H9 (cell line): Measurements from ENCODE around the gene ARHGAP25. TPM values are rescaled to one million over a fixed set of nuclear protein-coding genes. Genes with fewer than 3 reads are reported as not detected.

Experiments
- DNase-seq: peaks from one replicate; pipeline ENCODE4 v3.0.0-alpha.2; 2017
- H2AFZ ChIP-seq: one replicate; pipeline ENCODE4 v1.6.1; 2013; ENCODE audit warnings: mild to moderate bottlenecking, low read length, control low read depth, moderate library complexity
- H2AK5ac ChIP-seq: 2 replicates; pipeline ENCODE4 v1.6.1; 2013; ENCODE audit warnings: low read length, control low read depth, mixed read lengths; ENCODE audit not compliant: insufficient read length
- H2BK120ac ChIP-seq: one replicate; pipeline ENCODE4 v1.6.1; 2013; ENCODE audit warnings: low read depth, mild to moderate bottlenecking, low read length, control low read depth, inconsistent platforms; ENCODE audit not compliant: poor library complexity, severe bottlenecking
- H2BK12ac ChIP-seq: 2 replicates; pipeline ENCODE4 v1.6.1; 2013; ENCODE audit warnings: low read length, control low read depth, mixed read lengths, low read depth; ENCODE audit not compliant: insufficient read length
- H2BK15ac ChIP-seq: 2 replicates; pipeline ENCODE4 v1.6.1; 2013; ENCODE audit warnings: low read depth, low read length, control low read depth
- H2BK20ac ChIP-seq: one replicate; pipeline ENCODE4 v1.6.1; 2013; ENCODE audit warnings: low read depth, mild to moderate bottlenecking, low read length, control low read depth, inconsistent platforms; ENCODE audit not compliant: poor library complexity, severe bottlenecking
- H2BK5ac ChIP-seq: 2 replicates; pipeline ENCODE4 v1.6.1; 2013; ENCODE audit warnings: low read length, control low read depth, mixed read lengths; ENCODE audit not compliant: insufficient read length
- H3K14ac ChIP-seq: 2 replicates; pipeline ENCODE4 v1.6.1; 2013; ENCODE audit warnings: low read length, control low read depth; ENCODE audit not compliant: insufficient read depth
- H3K18ac ChIP-seq: 2 replicates; pipeline ENCODE4 v1.6.1; 2013; ENCODE audit warnings: low read depth, mild to moderate bottlenecking, mixed read lengths, low read length, control low read depth; ENCODE audit not compliant: insufficient read length
- H3K23ac ChIP-seq: 2 replicates; pipeline ENCODE4 v1.6.1; 2013; ENCODE audit warnings: low read length, control low read depth, mixed read lengths, low read depth; ENCODE audit not compliant: insufficient read length
- H3K23me2 ChIP-seq: 2 replicates; pipeline ENCODE4 v1.6.1; 2013; ENCODE audit warnings: low read depth, mild to moderate bottlenecking, mixed read lengths, low read length, control low read depth; ENCODE audit not compliant: insufficient read length, poor library complexity, severe bottlenecking
- H3K27ac ChIP-seq: 2 replicates; pipeline ENCODE4 v1.5.1; 2013; ENCODE audit warnings: low read length, control low read depth, mixed read lengths, low read depth; ENCODE audit not compliant: insufficient read length
- H3K27me3 ChIP-seq: 2 replicates; pipeline ENCODE4 v1.6.1; 2013; ENCODE audit warnings: low read length, control low read depth, inconsistent platforms; ENCODE audit not compliant: insufficient read depth
- H3K4ac ChIP-seq: 2 replicates; pipeline ENCODE4 v1.6.1; 2013; ENCODE audit warnings: low read depth, mild to moderate bottlenecking, control low read depth, inconsistent platforms, low read length, moderate library complexity
- H3K4me1 ChIP-seq: 2 replicates; pipeline ENCODE4 v1.6.1; 2013; ENCODE audit warnings: low read length, control low read depth, inconsistent platforms; ENCODE audit not compliant: insufficient read depth
- H3K4me2 ChIP-seq: 2 replicates; pipeline ENCODE4 v1.6.1; 2013; ENCODE audit warnings: low read length, control low read depth, mixed read lengths; ENCODE audit not compliant: insufficient read length, insufficient read depth
- H3K56ac ChIP-seq: 2 replicates; pipeline ENCODE4 v1.6.1; 2013; ENCODE audit warnings: low read depth, mild to moderate bottlenecking, mixed read lengths, low read length, control low read depth; ENCODE audit not compliant: insufficient read length
- H3K79me1 ChIP-seq: 2 replicates; pipeline ENCODE4 v1.6.1; 2013; ENCODE audit warnings: low read depth, mild to moderate bottlenecking, moderate library complexity, low read length, control low read depth, inconsistent platforms; ENCODE audit not compliant: insufficient read depth, poor library complexity, severe bottlenecking
- H3K79me2 ChIP-seq: 2 replicates; pipeline ENCODE4 v1.6.1; 2013; ENCODE audit warnings: low read length, control low read depth, inconsistent platforms; ENCODE audit not compliant: insufficient read depth
- H3K9ac ChIP-seq: 2 replicates; pipeline ENCODE4 v1.6.1; 2013; ENCODE audit warnings: low read length, control low read depth, mixed read lengths; ENCODE audit not compliant: insufficient read length; ENCODE audit errors: extremely low read depth
- H3K9me3 ChIP-seq: one replicate; pipeline ENCODE4 v1.6.1; 2013; ENCODE audit warnings: low read depth, low read length, inconsistent platforms; ENCODE audit not compliant: control insufficient read depth
- H3T11ph ChIP-seq: one replicate; pipeline ENCODE4 v1.6.1; 2013; ENCODE audit warnings: mild to moderate bottlenecking, low read length, control low read depth, inconsistent platforms
- H4K20me1 ChIP-seq: one replicate; pipeline ENCODE4 v1.6.1; 2013; ENCODE audit not compliant: control insufficient read depth, insufficient read length, insufficient read depth
- H4K5ac ChIP-seq: 2 replicates; pipeline ENCODE4 v1.6.1; 2013; ENCODE audit warnings: low read depth, mild to moderate bottlenecking, mixed read lengths, low read length, control low read depth; ENCODE audit not compliant: insufficient read length
- H4K8ac ChIP-seq: replicated peaks from 2 replicates; pipeline ENCODE4 v1.6.1; 2013; ENCODE audit warnings: low read length, control low read depth, mixed read lengths, low read depth; ENCODE audit not compliant: insufficient read length
- H4K91ac ChIP-seq: 2 replicates; pipeline ENCODE4 v1.6.1; 2013; ENCODE audit warnings: low read depth, mild to moderate bottlenecking, moderate library complexity, mixed read lengths, low read length, control low read depth; ENCODE audit not compliant: insufficient read length
- H3K27ac Mint-ChIP-seq, 3 experiments: 2 replicates in 2 of 3; 3 replicates in 1 of 3; pipeline ENCODE4 v1.8.0; 2020 to 2021; ENCODE audit warnings: mixed read lengths in 3 of 3, mild to moderate bottlenecking in 1 of 3, moderate library complexity in 1 of 3
- H3K27me3 Mint-ChIP-seq: 2 replicates; pipeline ENCODE4 v1.8.0; 2021; ENCODE audit warnings: low read depth, mild to moderate bottlenecking, moderate library complexity, mixed read lengths
- H3K36me3 Mint-ChIP-seq, 3 experiments: 2 replicates in 2 of 3; 3 replicates in 1 of 3; pipeline ENCODE4 v1.8.0; 2020 to 2021; ENCODE audit warnings: low read depth in 3 of 3, mixed read lengths in 3 of 3; ENCODE audit not compliant: insufficient read depth in 1 of 3
- H3K4me1 Mint-ChIP-seq, 2 experiments: 2 replicates each; pipeline ENCODE4 v1.8.0; 2020; ENCODE audit warnings: mixed read lengths in 2 of 2
- H3K4me3 Mint-ChIP-seq, 2 experiments: 2 replicates in 1 of 2; 3 replicates in 1 of 2; pipeline ENCODE4 v1.8.0; 2020 to 2021; ENCODE audit warnings: mild to moderate bottlenecking in 2 of 2, mixed read lengths in 2 of 2, moderate library complexity in 1 of 2
- H3K9me3 Mint-ChIP-seq, 2 experiments: 2 replicates in 1 of 2; 3 replicates in 1 of 2; pipeline ENCODE4 v1.8.0; 2020; ENCODE audit warnings: mild to moderate bottlenecking in 2 of 2, mixed read lengths in 2 of 2, moderate library complexity in 1 of 2
- CTCF ChIP-seq: fragments of 200-600 bp; sonication (generic); conservative IDR thresholded peaks from 3 replicates; pipeline ENCODE4 v1.8.0; 2021; ENCODE audit warnings: antibody characterized with exemption, mild to moderate bottlenecking
- WGBS: extraction: QIAGEN DNeasy Blood & Tissue Kit; methylation state at CpG from one replicate; pipeline ENCODE4 v1.1.7; 2013; ENCODE audit warnings: missing lambda C conversion rate, low lambda C conversion rate, mixed read lengths; ENCODE audit not compliant: insufficient read length; ENCODE audit errors: extremely low coverage; 5-methylcytosine and 5-hydroxymethylcytosine counted together
- total RNA-seq: library from RNA; stranded (reverse); gene quantifications from 2 replicates; pipeline ENCODE4 v1.2.1, GENCODE V29; 2021

Gene ARHGAP25
- total RNA-seq, 1 experiment from 2014 or later, result 1.3 TPM

DNA sequence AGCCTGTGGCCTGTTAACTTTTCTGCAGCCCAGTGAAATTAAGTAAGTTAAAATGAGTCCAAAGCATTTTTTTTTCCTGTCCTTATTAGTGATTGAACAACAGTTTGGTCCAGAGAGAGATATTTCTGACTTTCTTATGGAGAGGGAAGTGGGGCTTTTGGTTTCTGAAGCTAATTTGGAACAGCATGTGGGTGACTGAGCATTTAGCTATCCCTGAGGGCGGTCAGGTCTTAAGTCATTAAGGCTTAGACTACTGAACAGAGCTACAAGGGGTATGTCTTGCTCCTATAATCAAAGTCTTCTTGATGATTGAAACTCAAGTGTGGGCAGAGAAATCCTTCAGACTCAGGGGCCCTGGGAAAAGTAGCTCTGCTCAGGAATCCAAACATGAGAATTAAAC is 14.0 kb downstream of the ARHGAP25 start:
- Histone ChIP-seq H3K4me2 (no peak overlapping the region), H3K79me2 (no peaks in the 10 kb centered on the region), H3T11ph (no peak overlapping the region), H2BK5ac (no peak overlapping the region), H3K56ac (no peak overlapping the region), H3K9me3 (no peaks in the 10 kb centered on the region), H3K27ac (no peak overlapping the region), H2BK15ac (no peak overlapping the region), H4K8ac (no peak overlapping the region), H2AK5ac (no peak overlapping the region), H2BK120ac (no peak overlapping the region), H3K23ac (no peak overlapping the region), H3K27me3 (no peaks in the 10 kb centered on the region), H2BK20ac (no peak overlapping the region), H3K4ac (no peak overlapping the region), H4K20me1 (no peaks in the 10 kb centered on the region), H3K79me1 (no peaks in the 10 kb centered on the region), H4K5ac (no peak overlapping the region), H3K4me1 (peaks cover 3% of the 10 kb centered on the region; the same call in 1 of the 2 replicates), H3K9ac (no peak overlapping the region), H3K14ac (no peak overlapping the region), H3K18ac (no peak overlapping the region), H2BK12ac (no peak overlapping the region), H3K23me2 (no peaks in the 10 kb centered on the region), H4K91ac (no peak overlapping the region), H2AFZ (no peak overlapping the region)
- no peaks in the 10 kb centered on the region; the same call in 1 of the 2 replicates for H3K27me3 Mint-ChIP-seq
- H3K27ac Mint-ChIP-seq, result no peak overlapping the region; a peak in 1 of 7 replicates
- WGBS, result no CpG with 5 or more reads among the region's 1 CpG
- H3K4me1 Mint-ChIP-seq, result peaks cover 13 to 16% of the 10 kb centered on the region in 2 experiments
- no peaks in the 10 kb centered on the region; a peak in 1 of 5 replicates for H3K9me3 Mint-ChIP-seq
- DNase-seq, result no peak
- peaks cover 0 to 6% (median 5%) of the 10 kb centered on the region in 3 experiments; a peak in 4 of 7 replicates for H3K36me3 Mint-ChIP-seq
- TF ChIP-seq CTCF, result no peak
- no peak overlapping the region for H3K4me3 Mint-ChIP-seq
